ENCODE data around the gene SENP5. TPM values are rescaled to one million over a fixed set of nuclear protein-coding genes. Genes with fewer than 3 reads are reported as not detected.
A peak's percentile ranks its signal among the peaks of the same experiment; 100 is the strongest.
"Not testable (repeated sequence)": the region's sequence is repeated elsewhere in the genome, so short reads cannot be mapped to it uniquely, and the experiment has no call there.

SENP5 gene
- total RNA-seq, 1 donor from 2014 or later: 44.8 TPM

GRCh38 chr3:196868297-196868661 is 559 bp downstream of the SENP5 start:
- peak overlapping the region; percentile 90 for H3K27ac ChIP-seq (ENCODE audit: low read depth, low read length)
- DNase-seq (ENCODE audit: low read depth) (peak; percentile 22), FAIRE-seq (no peak)
- TF ChIP-seq EZH2 (IDR thresholded peaks at IDR 0.05; ENCODE audit: insufficient read depth, low read length) (no peak), CTCF (IDR thresholded peaks at IDR 0.05; ENCODE audit: insufficient read depth, low read depth, low read length) (no peak)
- H3K9me3 ChIP-seq (ENCODE audit: insufficient read depth, low read depth, low read length): no peaks in the 10 kb centered on the region
- Mint-ChIP-seq H3K27me3 (ENCODE audit: low read depth, unreplicated experiment) (no peaks in the 10 kb centered on the region), H3K27ac (ENCODE audit: unreplicated experiment) (peak overlapping the region; percentile 98), H3K4me1 (ENCODE audit: low read depth, unreplicated experiment) (peaks cover 9% of the 10 kb centered on the region), H3K36me3 (ENCODE audit: low read depth, unreplicated experiment) (no peaks in the 10 kb centered on the region), H3K9me3 (ENCODE audit: unreplicated experiment) (peaks cover under 1% of the 10 kb centered on the region), H3K4me3 (ENCODE audit: unreplicated experiment) (peak overlapping the region; percentile 99)
- H3K4me1 ChIP-seq (ENCODE audit: insufficient read depth, low read length): peaks cover 11% of the 10 kb centered on the region
- H3K36me3 ChIP-seq (ENCODE audit: insufficient read depth, low read length): no peaks in the 10 kb centered on the region
- H3K4me2 ChIP-seq (ENCODE audit: low read length): peak overlapping the region; percentile 96
- no peaks in the 10 kb centered on the region for H3K27me3 ChIP-seq (ENCODE audit: insufficient read depth, low read length)
- peaks cover 52% of the 10 kb centered on the region for H4K20me1 ChIP-seq (ENCODE audit: insufficient read depth, low read length)
- peak overlapping the region; percentile 91 for H3K4me3 ChIP-seq (ENCODE audit: insufficient read depth, low read depth, low read length)
- peaks cover 54% of the 10 kb centered on the region for H3K79me2 ChIP-seq (ENCODE audit: insufficient read depth, low read length)
- H3K9ac ChIP-seq (ENCODE audit: low read length): peak overlapping the region; percentile 98
- peak overlapping the region; percentile 92 for H2AFZ ChIP-seq (ENCODE audit: low read depth, low read length)

- Histone ChIP-seq H2AFZ (ENCODE audit: low read depth, low read length) (no peak overlapping the region), H3K79me2 (ENCODE audit: insufficient read depth, low read length) (peaks cover 95% of the 10 kb centered on the region), H3K4me2 (ENCODE audit: low read length) (peak overlapping the region; percentile 23), H3K4me1 (ENCODE audit: insufficient read depth, low read length) (peaks cover 8% of the 10 kb centered on the region), H4K20me1 (ENCODE audit: insufficient read depth, low read length) (peaks cover 78% of the 10 kb centered on the region), H3K4me3 (ENCODE audit: insufficient read depth, low read depth, low read length) (no peak overlapping the region), H3K27ac (ENCODE audit: low read depth, low read length) (no peak overlapping the region), H3K9me3 (ENCODE audit: insufficient read depth, low read depth, low read length) (no peaks in the 10 kb centered on the region), H3K27me3 (ENCODE audit: insufficient read depth, low read length) (no peaks in the 10 kb centered on the region), H3K9ac (ENCODE audit: low read length) (no peak overlapping the region), H3K36me3 (ENCODE audit: insufficient read depth, low read length) (no peaks in the 10 kb centered on the region)
- TF ChIP-seq EZH2 (IDR thresholded peaks at IDR 0.05; ENCODE audit: insufficient read depth, low read length) (no peak), CTCF (IDR thresholded peaks at IDR 0.05; ENCODE audit: insufficient read depth, low read depth, low read length) (no peak)
- Mint-ChIP-seq H3K27ac (ENCODE audit: unreplicated experiment) (peak overlapping the region; percentile 18), H3K36me3 (ENCODE audit: low read depth, unreplicated experiment) (no peaks in the 10 kb centered on the region), H3K27me3 (ENCODE audit: low read depth, unreplicated experiment) (no peaks in the 10 kb centered on the region), H3K4me3 (ENCODE audit: unreplicated experiment) (no peak overlapping the region), H3K4me1 (ENCODE audit: low read depth, unreplicated experiment) (peaks cover 13% of the 10 kb centered on the region), H3K9me3 (ENCODE audit: unreplicated experiment) (no peaks in the 10 kb centered on the region)
- FAIRE-seq (no peak), DNase-seq (ENCODE audit: low read depth) (peak; percentile 32)
Observed at GRCh38 chr3:196872316-196872715, 4.6 kb downstream of the SENP5 start.

GRCh38 chr3:196874511-196875094 is 6.9 kb downstream of the SENP5 start:
- not testable (repeated sequence) for H3K36me3 Mint-ChIP-seq (ENCODE audit: low read depth, unreplicated experiment); H3K9me3 Mint-ChIP-seq (ENCODE audit: unreplicated experiment); H3K27me3 Mint-ChIP-seq (ENCODE audit: low read depth, unreplicated experiment); H3K27me3 ChIP-seq (ENCODE audit: insufficient read depth, low read length); H3K4me3 Mint-ChIP-seq (ENCODE audit: unreplicated experiment); DNase-seq (ENCODE audit: low read depth); H3K27ac ChIP-seq (ENCODE audit: low read depth, low read length); H3K4me2 ChIP-seq (ENCODE audit: low read length); FAIRE-seq; H3K9me3 ChIP-seq (ENCODE audit: insufficient read depth, low read depth, low read length); H2AFZ ChIP-seq (ENCODE audit: low read depth, low read length); H3K4me3 ChIP-seq (ENCODE audit: insufficient read depth, low read depth, low read length); H3K9ac ChIP-seq (ENCODE audit: low read length); H3K4me1 ChIP-seq (ENCODE audit: insufficient read depth, low read length); H3K36me3 ChIP-seq (ENCODE audit: insufficient read depth, low read length)
- Mint-ChIP-seq H3K4me1 (ENCODE audit: low read depth, unreplicated experiment) (peaks cover 16% of the 10 kb centered on the region), H3K27ac (ENCODE audit: unreplicated experiment) (peak overlapping the region; percentile 55)
- H4K20me1 ChIP-seq (ENCODE audit: insufficient read depth, low read length): peaks cover 82% of the 10 kb centered on the region
- H3K79me2 ChIP-seq (ENCODE audit: insufficient read depth, low read length): peaks cover 99% of the 10 kb centered on the region

Measured in astrocyte (in vitro differentiated cells and primary cell).